Cortex of kidney (tissue), 1 donor: ENCODE measurements around the gene CABCOCO1.
"Not testable (repeated sequence)": the region's sequence is repeated elsewhere in the genome, so short reads cannot be mapped to it uniquely, and the experiment has no call there.

Experiments
- DNase-seq: peaks from one replicate; lab custom pipeline; 2025; lab: John Stamatoyannopoulos, UW

The CABCOCO1 gene

GRCh38 chr10:61643316-61643751, 19.4 kb upstream of the CABCOCO1 start:
- no peak for DNase-seq

- DNase-seq: no peak
Measured at GRCh38 chr10:61653699-61654098, 9.0 kb upstream of the CABCOCO1 start.

- DNase-seq: no peak
Measured at GRCh38 chr10:61655335-61655851, 7.3 kb upstream of the CABCOCO1 start.

DNA sequence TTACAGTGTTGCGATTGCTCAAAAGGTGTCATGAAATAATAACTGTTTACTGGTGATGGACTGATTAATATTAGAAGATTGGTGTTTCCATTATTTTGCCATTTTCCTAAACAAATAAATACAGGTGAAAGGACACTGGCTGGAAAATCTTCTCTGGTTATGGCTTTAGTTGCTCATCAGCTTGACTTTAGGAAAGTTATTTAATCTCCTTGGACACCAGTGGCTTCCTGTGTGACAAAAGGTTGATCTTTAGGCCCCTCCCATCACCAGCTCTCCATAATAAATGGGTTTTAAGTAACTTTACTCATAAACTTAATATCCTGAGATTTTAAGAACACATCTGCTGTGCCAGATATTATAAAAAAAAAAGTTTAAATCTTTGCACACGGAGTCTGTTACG, 737 bp downstream of the CABCOCO1 start:
- DNase-seq: no peak

DNA sequence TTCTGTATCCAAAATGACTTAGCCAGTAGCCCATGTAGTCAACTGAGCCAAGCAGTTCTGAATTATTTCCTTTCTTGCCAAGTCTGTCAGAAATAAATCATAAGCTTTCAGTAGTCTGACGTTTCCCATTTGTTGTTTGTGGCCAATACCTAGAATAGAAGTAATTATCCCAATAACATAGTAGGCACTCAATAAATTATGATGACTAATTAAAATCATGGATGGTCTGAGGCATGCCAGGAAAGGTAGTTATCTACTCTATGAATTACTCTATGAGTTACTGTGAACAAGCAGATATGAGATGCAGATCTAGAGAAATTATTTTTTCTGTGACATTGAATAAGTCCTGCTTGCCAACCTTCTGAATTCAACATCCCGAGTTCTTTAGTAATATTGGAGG, 2.3 kb downstream of the CABCOCO1 start:
- no peak for DNase-seq

- DNase-seq: no peak
Measured at GRCh38 chr10:61669161-61669725, 6.5 kb downstream of the CABCOCO1 start.

GRCh38 chr10:61669849-61670248, 7.1 kb downstream of the CABCOCO1 start:
- no peak for DNase-seq

DNA sequence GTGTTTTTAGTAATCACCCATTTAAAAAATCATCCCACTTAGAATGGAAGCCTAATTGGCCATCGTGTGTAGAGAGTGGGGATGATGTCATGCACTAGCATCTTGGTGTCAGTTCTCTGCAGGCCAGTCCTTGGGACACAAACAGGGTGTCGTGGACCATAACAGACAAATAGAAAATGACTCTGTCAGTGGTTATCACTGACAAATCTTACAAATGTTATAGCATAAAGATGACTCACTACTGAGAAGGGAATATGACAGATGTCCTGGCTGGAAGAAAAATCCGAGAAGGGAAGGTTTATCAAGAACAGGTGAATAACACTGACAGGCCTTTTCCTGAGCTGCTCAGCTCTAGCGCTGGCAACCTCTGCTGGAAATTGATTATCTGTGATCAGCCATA, 10.6 kb downstream of the CABCOCO1 start:
- DNase-seq: no peak

- DNase-seq: no peak
Measured at GRCh38 chr10:61682323-61682722, 19.6 kb downstream of the CABCOCO1 start.

DNA sequence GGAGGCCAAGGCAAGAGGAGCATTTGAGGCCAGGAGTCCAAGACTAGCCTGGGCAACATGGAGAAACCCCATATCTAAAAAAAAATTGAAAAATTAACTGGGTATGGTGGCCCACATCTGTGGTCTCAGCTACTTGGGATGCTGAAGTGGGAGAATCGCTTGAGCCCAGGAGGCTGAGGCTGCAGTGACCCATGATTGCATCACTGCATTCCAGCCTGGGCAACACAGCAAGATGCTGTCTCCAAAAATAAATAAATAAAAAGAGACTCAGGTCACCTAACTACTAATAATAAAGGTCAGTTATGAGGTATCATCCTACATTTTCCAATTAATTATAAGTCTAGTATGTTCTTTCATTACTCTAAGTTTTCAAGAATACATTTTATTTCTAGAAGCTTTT, 20.6 kb downstream of the CABCOCO1 start:
- no peak for DNase-seq

DNA sequence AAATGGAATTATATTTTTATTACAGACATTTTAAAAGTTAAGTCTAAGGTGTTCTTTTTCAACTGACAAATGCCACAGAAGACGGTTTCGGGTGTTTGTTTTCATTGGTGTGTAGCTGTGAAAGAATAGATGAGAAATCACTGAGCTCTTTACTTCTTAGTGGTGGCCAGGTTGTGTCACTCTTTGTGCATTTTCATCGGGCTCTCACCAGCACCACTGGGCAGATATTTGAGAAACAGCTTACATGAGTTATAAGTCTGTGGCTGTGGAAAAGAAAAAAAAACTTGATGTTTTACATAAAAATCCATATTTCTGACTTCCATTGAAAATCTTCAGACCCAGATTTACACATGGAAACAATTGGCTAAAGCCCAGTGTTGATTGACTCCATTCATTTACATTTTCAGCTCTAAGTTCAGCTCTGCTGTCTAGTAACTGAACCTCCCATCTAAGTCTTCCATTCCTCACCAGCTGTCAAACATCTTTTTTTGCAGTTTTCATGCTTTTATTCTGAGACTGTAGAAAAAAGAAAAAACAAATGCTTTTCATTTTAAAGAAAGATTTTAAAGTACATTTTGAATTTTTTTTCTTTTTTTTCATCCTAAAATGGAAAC, 22.3 kb downstream of the CABCOCO1 start:
- no peak for DNase-seq

DNA sequence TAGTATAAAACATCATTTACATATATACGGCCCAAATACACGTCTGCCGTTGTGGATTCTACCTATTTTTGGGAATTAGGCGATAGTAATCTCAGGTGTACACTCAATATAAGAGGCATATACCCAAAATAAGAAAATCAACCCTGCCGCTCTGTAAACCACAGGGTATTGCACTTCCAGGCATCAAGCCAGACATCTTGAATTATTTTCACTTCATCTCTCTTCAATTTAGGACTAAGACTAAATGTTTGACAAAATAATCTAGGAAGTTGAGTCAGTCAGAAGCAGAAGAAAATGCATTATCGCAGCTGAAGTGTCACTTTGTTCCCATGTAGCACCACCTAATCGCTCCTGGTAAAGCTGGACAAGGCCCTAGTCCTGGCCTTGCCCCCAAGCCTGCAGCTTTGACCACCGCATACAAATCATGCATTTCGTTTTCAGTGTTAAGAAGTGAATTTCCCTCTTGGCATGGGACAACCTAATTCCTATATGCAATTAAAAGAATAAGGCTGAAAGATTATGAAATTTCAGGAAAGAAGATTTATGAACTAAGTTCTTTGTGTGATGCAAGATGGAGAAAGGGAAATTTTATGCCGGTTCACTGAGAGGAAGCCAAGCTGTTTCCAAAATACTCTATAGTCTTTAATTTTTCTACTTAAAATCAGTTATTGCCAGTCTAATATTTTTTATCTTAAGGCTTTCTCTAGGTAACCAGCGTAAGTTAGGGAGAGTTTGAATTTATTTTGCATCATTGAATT, 26.0 kb downstream of the CABCOCO1 start:
- DNase-seq: no peak

- DNase-seq: not testable (repeated sequence)
Measured at GRCh38 chr10:61691667-61692066, 28.9 kb downstream of the CABCOCO1 start.

DNA sequence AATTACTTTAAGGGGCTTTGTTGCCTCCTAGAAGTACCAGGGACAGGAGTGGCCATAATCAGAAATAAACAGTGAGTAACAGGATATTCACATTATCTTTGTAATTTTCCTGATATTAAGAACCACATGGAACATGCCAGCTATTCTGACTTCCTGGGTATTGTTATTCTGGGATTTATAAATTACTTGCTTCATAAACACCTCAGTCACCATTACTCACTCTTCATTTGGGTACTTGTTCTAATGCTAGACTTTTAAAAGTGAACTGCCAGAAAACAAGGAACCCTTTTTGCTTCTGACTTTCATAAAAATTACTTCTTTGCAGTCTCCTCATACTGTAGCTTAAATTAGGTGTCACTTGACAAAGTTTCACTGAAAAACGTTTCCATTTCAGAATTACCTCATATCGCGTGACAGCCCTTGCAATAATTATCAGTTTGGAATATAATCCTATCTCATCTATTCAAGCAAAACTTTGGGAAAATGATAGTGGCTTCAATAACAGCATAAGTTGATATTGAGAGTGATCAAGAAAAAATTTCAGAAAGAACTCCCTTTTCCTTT, 29.8 kb downstream of the CABCOCO1 start:
- DNase-seq: no peak

GRCh38 chr10:61698968-61699655, 36.4 kb downstream of the CABCOCO1 start:
- DNase-seq: no peak

DNA sequence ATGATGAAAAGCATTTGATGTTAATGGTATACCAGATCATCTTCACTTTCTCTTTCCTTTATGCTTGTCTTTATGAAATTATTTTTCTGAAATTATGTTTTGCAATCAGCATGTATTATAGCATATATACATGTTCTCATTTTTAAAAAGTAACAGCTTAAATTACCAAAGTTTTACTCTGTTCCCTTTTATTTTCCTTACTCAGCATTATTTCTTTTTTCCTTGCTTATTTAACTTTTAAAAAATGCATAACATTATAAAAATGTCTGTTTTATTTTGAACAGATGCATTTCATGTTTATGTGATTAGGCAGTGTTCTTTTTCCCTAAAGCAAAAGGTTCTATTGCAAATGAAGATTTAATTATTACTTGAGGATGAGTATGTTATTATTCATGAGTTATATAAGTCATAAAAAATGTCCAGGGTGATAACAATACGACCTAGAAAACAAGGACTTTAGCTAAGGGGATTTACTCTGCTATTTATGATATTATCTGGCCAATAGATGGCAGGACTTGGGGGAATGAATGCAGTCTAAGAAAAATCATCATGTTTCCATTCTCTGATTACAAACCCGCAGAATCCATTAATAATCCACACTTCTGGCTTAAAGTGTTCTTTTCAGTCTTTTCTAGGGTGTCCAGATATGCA, 38.5 kb downstream of the CABCOCO1 start:
- DNase-seq: no peak

DNA sequence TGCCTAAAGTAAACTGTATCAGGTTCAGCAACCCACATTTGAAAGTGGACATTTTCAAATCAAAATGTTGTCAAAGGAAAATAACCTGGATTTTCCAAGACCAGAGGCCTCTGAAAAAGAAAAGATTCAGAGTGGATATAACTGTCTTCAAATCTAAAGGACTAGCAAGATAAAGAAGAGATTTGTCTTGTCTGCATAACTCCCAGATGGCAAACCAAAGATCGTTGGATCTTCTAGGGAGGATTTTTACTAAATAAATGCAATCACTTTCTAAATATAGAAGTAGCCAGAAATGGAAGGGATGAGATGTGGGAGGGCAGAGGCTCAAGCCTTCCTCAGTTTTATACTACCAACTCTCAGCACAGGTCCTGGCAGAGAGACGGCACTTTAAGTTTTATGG, 39.0 kb downstream of the CABCOCO1 start:
- DNase-seq: no peak

GRCh38 chr10:61702584-61702983, 39.9 kb downstream of the CABCOCO1 start:
- no peak for DNase-seq

GRCh38 chr10:61705022-61705613, 42.4 kb downstream of the CABCOCO1 start:
- no peak for DNase-seq

- DNase-seq: no peak
Measured at GRCh38 chr10:61708846-61709245, 46.1 kb downstream of the CABCOCO1 start.

DNA sequence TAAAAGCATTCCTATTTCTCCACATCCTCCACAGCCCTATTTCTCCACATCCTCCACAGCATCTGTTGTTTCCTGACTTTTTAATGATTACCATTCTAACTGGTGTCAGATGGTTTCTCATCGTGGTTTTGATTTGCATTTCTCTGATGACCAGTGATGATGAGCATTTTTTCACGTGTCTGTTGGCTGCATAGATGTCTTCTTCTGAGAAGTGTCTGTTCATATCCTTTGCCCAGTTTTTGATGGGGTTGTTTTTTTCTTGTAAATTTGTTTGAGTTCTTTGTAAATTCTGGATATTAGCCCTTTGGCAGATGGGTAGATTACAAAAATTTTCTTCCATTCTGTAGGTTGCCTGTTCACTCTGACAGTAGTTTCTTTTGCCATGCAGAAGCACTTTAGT, 49.4 kb downstream of the CABCOCO1 start:
- not testable (repeated sequence) for DNase-seq
